ENCODE measurements around the gene DIP2A.

Gene DIP2A

GRCh38 chr21:46424039-46424591, 34.6 kb upstream of the DIP2A start:
- Histone ChIP-seq H3K4me1 (ENCODE audit: low read depth, poor library complexity, severe bottlenecking) (no peaks in the 10 kb centered on the region), H3K36me3 (ENCODE audit: insufficient read depth) (no peaks in the 10 kb centered on the region), H4K20me1 (ENCODE audit: insufficient read depth) (no peaks in the 10 kb centered on the region), H3K4me3 (IDR thresholded peaks at IDR 0.05; ENCODE audit: insufficient read depth, low read depth, low read length) (no peak overlapping the region), H3K27ac (no peak overlapping the region), H3K4me2 (no peak overlapping the region), H2AFZ (ENCODE audit: low read depth) (no peak overlapping the region), H3K79me2 (ENCODE audit: insufficient read depth, low read depth) (no peaks in the 10 kb centered on the region), H3K9ac (no peak overlapping the region), H3K27me3 (ENCODE audit: insufficient read depth, low read depth) (no peaks in the 10 kb centered on the region)
- TF ChIP-seq, protein P1, sequence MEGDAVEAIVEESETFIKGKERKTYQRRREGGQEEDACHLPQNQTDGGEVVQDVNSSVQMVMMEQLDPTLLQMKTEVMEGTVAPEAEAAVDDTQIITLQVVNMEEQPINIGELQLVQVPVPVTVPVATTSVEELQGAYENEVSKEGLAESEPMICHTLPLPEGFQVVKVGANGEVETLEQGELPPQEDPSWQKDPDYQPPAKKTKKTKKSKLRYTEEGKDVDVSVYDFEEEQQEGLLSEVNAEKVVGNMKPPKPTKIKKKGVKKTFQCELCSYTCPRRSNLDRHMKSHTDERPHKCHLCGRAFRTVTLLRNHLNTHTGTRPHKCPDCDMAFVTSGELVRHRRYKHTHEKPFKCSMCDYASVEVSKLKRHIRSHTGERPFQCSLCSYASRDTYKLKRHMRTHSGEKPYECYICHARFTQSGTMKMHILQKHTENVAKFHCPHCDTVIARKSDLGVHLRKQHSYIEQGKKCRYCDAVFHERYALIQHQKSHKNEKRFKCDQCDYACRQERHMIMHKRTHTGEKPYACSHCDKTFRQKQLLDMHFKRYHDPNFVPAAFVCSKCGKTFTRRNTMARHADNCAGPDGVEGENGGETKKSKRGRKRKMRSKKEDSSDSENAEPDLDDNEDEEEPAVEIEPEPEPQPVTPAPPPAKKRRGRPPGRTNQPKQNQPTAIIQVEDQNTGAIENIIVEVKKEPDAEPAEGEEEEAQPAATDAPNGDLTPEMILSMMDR (conservative IDR thresholded peaks at IDR 0.05; ENCODE audit: low read depth, low read length) = no peak

GRCh38 chr21:46424621-46425020, 34.1 kb upstream of the DIP2A start:
- TF ChIP-seq, protein P1 (conservative IDR thresholded peaks at IDR 0.05; ENCODE audit: low read depth, low read length) = no peak
- H2AFZ ChIP-seq (ENCODE audit: low read depth) = no peak overlapping the region
- no peaks in the 10 kb centered on the region for H3K79me2 ChIP-seq (ENCODE audit: insufficient read depth, low read depth)

GRCh38 chr21:46425041-46425440, 33.6 kb upstream of the DIP2A start:
- Histone ChIP-seq H3K4me2 (no peak overlapping the region), H3K27ac (no peak overlapping the region), H2AFZ (ENCODE audit: low read depth) (no peak overlapping the region), H3K9ac (no peak overlapping the region), H4K20me1 (ENCODE audit: insufficient read depth) (no peaks in the 10 kb centered on the region), H3K36me3 (ENCODE audit: insufficient read depth) (no peaks in the 10 kb centered on the region), H3K4me3 (IDR thresholded peaks at IDR 0.05; ENCODE audit: insufficient read depth, low read depth, low read length) (no peak overlapping the region), H3K79me2 (ENCODE audit: insufficient read depth, low read depth) (no peaks in the 10 kb centered on the region), H3K27me3 (ENCODE audit: insufficient read depth, low read depth) (no peaks in the 10 kb centered on the region), H3K4me1 (ENCODE audit: low read depth, poor library complexity, severe bottlenecking) (no peaks in the 10 kb centered on the region)
- TF ChIP-seq, protein P1 (conservative IDR thresholded peaks at IDR 0.05; ENCODE audit: low read depth, low read length) = no peak

More at GRCh38 chr21:46424621-46425020, 34.1 kb upstream of the DIP2A start:
- Histone ChIP-seq H3K4me2 (no peak overlapping the region), H4K20me1 (ENCODE audit: insufficient read depth) (no peaks in the 10 kb centered on the region), H3K27me3 (ENCODE audit: insufficient read depth, low read depth) (no peaks in the 10 kb centered on the region), H3K4me1 (ENCODE audit: low read depth, poor library complexity, severe bottlenecking) (no peaks in the 10 kb centered on the region), H3K4me3 (IDR thresholded peaks at IDR 0.05; ENCODE audit: insufficient read depth, low read depth, low read length) (no peak overlapping the region), H3K36me3 (ENCODE audit: insufficient read depth) (no peaks in the 10 kb centered on the region), H3K27ac (no peak overlapping the region), H3K9ac (no peak overlapping the region)

DNA sequence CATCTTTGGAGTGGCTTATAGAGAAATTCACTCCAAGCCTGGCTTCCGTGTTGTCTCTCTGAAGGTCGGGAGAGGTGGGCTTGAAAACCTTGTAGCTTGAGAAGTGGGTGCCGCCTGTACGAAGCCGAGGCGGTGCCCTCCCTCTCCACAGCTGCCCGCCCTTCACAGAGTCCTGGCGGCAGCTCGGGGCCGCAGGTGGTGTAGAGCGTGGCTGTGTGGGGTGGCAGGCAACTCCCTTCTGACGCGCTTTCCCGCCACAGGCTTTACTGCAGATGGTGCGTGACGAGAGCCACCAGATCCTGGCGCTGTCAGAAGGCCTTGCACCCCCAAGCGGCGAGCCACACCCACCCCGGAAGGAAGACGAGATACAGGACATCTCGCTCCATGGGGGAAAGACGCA, 33.1 kb upstream of the DIP2A start:
- Histone ChIP-seq H3K4me3 (IDR thresholded peaks at IDR 0.05; ENCODE audit: insufficient read depth, low read depth, low read length) (no peak overlapping the region), H3K27me3 (ENCODE audit: insufficient read depth, low read depth) (no peaks in the 10 kb centered on the region), H3K79me2 (ENCODE audit: insufficient read depth, low read depth) (no peaks in the 10 kb centered on the region), H2AFZ (ENCODE audit: low read depth) (no peak overlapping the region), H3K9ac (no peak overlapping the region), H3K27ac (no peak overlapping the region), H3K36me3 (ENCODE audit: insufficient read depth) (no peaks in the 10 kb centered on the region), H4K20me1 (ENCODE audit: insufficient read depth) (no peaks in the 10 kb centered on the region), H3K4me1 (ENCODE audit: low read depth, poor library complexity, severe bottlenecking) (no peaks in the 10 kb centered on the region), H3K4me2 (no peak overlapping the region)
- TF ChIP-seq, protein P1 (conservative IDR thresholded peaks at IDR 0.05; ENCODE audit: low read depth, low read length) = no peak
